Activated B cell treated with CpG ODN at 0.5 μM for 24 hours (primary cell): ENCODE measurements around the gene MAT2A. TPM values are rescaled to one million over a fixed set of nuclear protein-coding genes. Genes with fewer than 3 reads are reported as not detected.

Experiments
- ATAC-seq: fragments of 200-7000 bp; cut with Tn5 transposase; one replicate; pipeline ENCODE4 v1.10.0; 2021; ENCODE audit warnings: low read depth, mild to moderate bottlenecking, moderate library complexity
- CTCF ChIA-PET: fragments of 350-600 bp; sonication (Branson Sonifier 250); formaldehyde crosslinking; loops from one replicate; lab custom pipeline; 2021; ENCODE audit warnings: antibody characterized with exemption; lab: Charles Lee
- POLR2A ChIA-PET: fragments of 350-600 bp; sonication (Branson Sonifier 250); formaldehyde crosslinking; loops from one replicate; lab custom pipeline; 2021; ENCODE audit warnings: antibody characterized with exemption; lab: Charles Lee
- DNase-seq: peaks from one replicate; pipeline ENCODE4 v3.0.0; 2022
- H3K27ac Mint-ChIP-seq: one replicate; pipeline ENCODE4 v1.8.0; 2020; ENCODE audit warnings: mixed read lengths
- H3K27me3 Mint-ChIP-seq: one replicate; pipeline ENCODE4 v1.8.0; 2021; ENCODE audit warnings: mixed read lengths
- H3K36me3 Mint-ChIP-seq: one replicate; pipeline ENCODE4 v1.8.0; 2021; ENCODE audit warnings: low read depth, mixed read lengths
- H3K4me1 Mint-ChIP-seq: one replicate; pipeline ENCODE4 v1.8.0; 2021; ENCODE audit warnings: mixed read lengths
- H3K4me3 Mint-ChIP-seq: one replicate; pipeline ENCODE4 v1.8.0; 2020; ENCODE audit warnings: mild to moderate bottlenecking, mixed read lengths
- H3K9me3 Mint-ChIP-seq: one replicate; pipeline ENCODE4 v1.8.0; 2020; ENCODE audit warnings: mixed read lengths
- CTCF ChIP-seq: fragments of 200-600 bp; IDR thresholded peaks from one replicate; pipeline ENCODE4 v1.8.0; 2022; ENCODE audit warnings: antibody characterized with exemption, mild to moderate bottlenecking
- intact Hi-C: fragments of 100-400 bp; cut with micrococcal nuclease; formaldehyde crosslinking; loops from one replicate; pipeline ENCODE4 v1.15.1; 2024
- total RNA-seq: library from RNA; stranded (reverse); gene quantifications from 2 replicates; pipeline ENCODE4 v1.2.3, GENCODE V29; 2022

The MAT2A gene
- total RNA-seq, 1 donor from 2014 or later = 265 TPM

- Mint-ChIP-seq H3K27ac (no peak overlapping the region), H3K4me3 (no peak overlapping the region), H3K9me3 (no peaks in the 10 kb centered on the region), H3K4me1 (peaks cover 41% of the 10 kb centered on the region), H3K27me3 (no peaks in the 10 kb centered on the region), H3K36me3 (peaks cover 28% of the 10 kb centered on the region)
- TF ChIP-seq CTCF = no peak
- ChIA-PET POLR2A (interaction anchor here (0.5 to 6.8 kb wide), 2 partner anchors 14 to 266 kb away, joined by 8 to 45 read pairs; partner anchors contain the start of gene VAMP8), CTCF (no interaction called here)
- no peak for ATAC-seq
- no peak for DNase-seq
- intact Hi-C loops = no loop called here
These were observed 54.1 kb downstream of the MAT2A start for GRCh38 chr2:85593023-85593422.

Other genes with a start within 250 kb of the MAT2A start
- gene TGOLN2, start 211.2 kb upstream of the MAT2A start, total RNA-seq = 103 and 119 TPM in 2 replicates
- gene RETSAT, start 184.6 kb upstream of the MAT2A start, total RNA-seq = 16.9 and 17.1 TPM in 2 replicates
- gene ELMOD3, start 184.4 kb upstream of the MAT2A start, total RNA-seq = 19.2 and 25.4 TPM in 2 replicates
- 208 and 213 TPM in 2 replicates for gene CAPG, start 128.8 kb upstream of the MAT2A start, total RNA-seq
- gene SH2D6, start 120.5 kb upstream of the MAT2A start, total RNA-seq = 0.83 and 1.6 TPM in 2 replicates
- gene GGCX, start 22.3 kb downstream of the MAT2A start, total RNA-seq = 30.0 and 30.7 TPM in 2 replicates
- gene VAMP8, start 38.4 kb downstream of the MAT2A start, total RNA-seq = 128 and 145 TPM in 2 replicates
- gene VAMP5, start 45.3 kb downstream of the MAT2A start, total RNA-seq = 8.8 and 11.4 TPM in 2 replicates
- gene RNF181, start 56.6 kb downstream of the MAT2A start, total RNA-seq = 104 and 108 TPM in 2 replicates
- 13.2 and 15.0 TPM in 2 replicates for gene TMEM150A, start 63.5 kb downstream of the MAT2A start, total RNA-seq
- 49.7 and 61.5 TPM in 2 replicates for gene C2orf68, start 72.9 kb downstream of the MAT2A start, total RNA-seq
- 57.8 and 64.1 TPM in 2 replicates for gene USP39, start 77.0 kb downstream of the MAT2A start, total RNA-seq
- gene SFTPB, start 129.0 kb downstream of the MAT2A start, total RNA-seq = 0.05 TPM in 1 of 2 replicates, not detected in the other
- gene GNLY, start 155.2 kb downstream of the MAT2A start, total RNA-seq = 1.8 and 2.3 TPM in 2 replicates
- gene ATOH8, start 214.8 kb downstream of the MAT2A start, total RNA-seq = not detected in 2 replicates